WTC11 (cell line): ENCODE data around the gene DOCK1. TPM values are rescaled to one million over a fixed set of nuclear protein-coding genes. Genes with fewer than 3 reads are reported as not detected.

ENCODE experiments used
- ATAC-seq: fragments of 200-7000 bp; cut with Tn5 transposase; 2 replicates; pipeline ENCODE4 v1.10.0; 2021; ENCODE audit warnings: mild to moderate bottlenecking, moderate library complexity
- CTCF ChIA-PET: fragments of 300-600 bp; sonication (Branson Sonifier 250); formaldehyde crosslinking; loops from one replicate; lab custom pipeline; 2021; ENCODE audit warnings: antibody characterized with exemption; lab: Charles Lee
- POLR2A ChIA-PET: fragments of 350-600 bp; sonication (Branson Sonifier 250); formaldehyde crosslinking; loops from one replicate; lab custom pipeline; 2021; ENCODE audit warnings: antibody characterized with exemption; lab: Charles Lee
- DNase-seq: peaks from one replicate; pipeline ENCODE4 v3.0.0; 2021; ENCODE audit warnings: low spot score
- H3K27ac Mint-ChIP-seq: 2 replicates; pipeline ENCODE4 v1.8.0; 2021; ENCODE audit warnings: mixed read lengths
- H3K27me3 Mint-ChIP-seq: 2 replicates; pipeline ENCODE4 v1.8.0; 2021; ENCODE audit warnings: low read depth, mild to moderate bottlenecking, moderate library complexity, mixed read lengths
- H3K36me3 Mint-ChIP-seq: 2 replicates; pipeline ENCODE4 v1.8.0; 2021; ENCODE audit warnings: mixed read lengths
- H3K4me1 Mint-ChIP-seq: 2 replicates; pipeline ENCODE4 v1.8.0; 2022; ENCODE audit warnings: mixed read lengths
- H3K4me3 Mint-ChIP-seq: 2 replicates; pipeline ENCODE4 v1.8.0; 2021; ENCODE audit warnings: mild to moderate bottlenecking, moderate library complexity, mixed read lengths
- H3K9me3 Mint-ChIP-seq: 2 replicates; pipeline ENCODE4 v1.8.0; 2021; ENCODE audit warnings: mixed read lengths
- EMX1 ChIP-seq: fragments of 250-450 bp; sonication (Bioruptor Pico); IDR thresholded peaks from 2 replicates; pipeline ENCODE4 v1.8.0; 2021; ENCODE audit warnings: mild to moderate bottlenecking
- FOXP1 ChIP-seq: sonication (generic); formaldehyde crosslinking; IDR thresholded peaks from 2 replicates; pipeline ENCODE4 v1.8.0; 2022; ENCODE audit warnings: missing genetic modification reagents, mild to moderate bottlenecking, moderate library complexity, borderline replicate concordance
- MAX ChIP-seq: sonication (generic); formaldehyde crosslinking; IDR thresholded peaks from 2 replicates; pipeline ENCODE4 v1.8.0; 2022; ENCODE audit warnings: mild to moderate bottlenecking, missing genetic modification reagents
- MYBL2 ChIP-seq: sonication (generic); formaldehyde crosslinking; IDR thresholded peaks from 2 replicates; pipeline ENCODE4 v1.8.1; 2023; ENCODE audit warnings: mild to moderate bottlenecking, moderate library complexity, missing genetic modification reagents
- ZNF317 ChIP-seq: sonication (generic); formaldehyde crosslinking; IDR thresholded peaks from 2 replicates; pipeline ENCODE4 v1.8.1; 2023; ENCODE audit warnings: low read depth, mild to moderate bottlenecking, moderate library complexity, missing genetic modification reagents, borderline replicate concordance
- ZNF423 ChIP-seq: fragments of 250-450 bp; sonication (Bioruptor Pico); IDR thresholded peaks from 2 replicates; pipeline ENCODE4 v2.1.2; 2022; ENCODE audit warnings: mild to moderate bottlenecking, moderate library complexity
- ZNF425 ChIP-seq: fragments of 250-450 bp; sonication (Bioruptor Pico); conservative IDR thresholded peaks from 2 replicates; pipeline ENCODE4 v1.9.0; 2021; ENCODE audit warnings: mild to moderate bottlenecking
- total RNA-seq: library from RNA; stranded (reverse); gene quantifications from 3 replicates; pipeline ENCODE4 v1.2.3, GENCODE V29; 2021
- TF ChIP-seq, protein P1 (sequence below): sonication (generic); formaldehyde crosslinking; IDR thresholded peaks from 2 replicates; pipeline ENCODE4 v1.8.1; 2023; ENCODE audit warnings: mild to moderate bottlenecking, missing genetic modification reagents, moderate library complexity
- TF ChIP-seq, protein P2 (sequence below): sonication (generic); formaldehyde crosslinking; IDR thresholded peaks from 2 replicates; pipeline ENCODE4 v1.8.0; 2022; ENCODE audit warnings: missing genetic modification reagents
- TF ChIP-seq, protein P3 (sequence below): sonication (generic); formaldehyde crosslinking; conservative IDR thresholded peaks from 2 replicates; pipeline ENCODE4 v1.8.1; 2023; ENCODE audit warnings: mild to moderate bottlenecking, low read depth, missing genetic modification reagents, moderate library complexity
- TF ChIP-seq, protein P4 (sequence below): fragments of 250-450 bp; sonication (Bioruptor Pico); IDR thresholded peaks from 2 replicates; pipeline ENCODE4 v1.9.0; 2021; ENCODE audit warnings: mild to moderate bottlenecking, borderline replicate concordance
- TF ChIP-seq, protein P5 (sequence below): fragments of 250-450 bp; sonication (Bioruptor Pico); IDR thresholded peaks from 2 replicates; pipeline ENCODE4 v1.9.0; 2021; ENCODE audit warnings: mild to moderate bottlenecking

The DOCK1 gene
- total RNA-seq, 1 experiment from 2014 or later = 52.1 TPM

GRCh38 chr10:127418536-127419168, 513.4 kb downstream of the DOCK1 start (continued):
- TF ChIP-seq, protein P1, sequence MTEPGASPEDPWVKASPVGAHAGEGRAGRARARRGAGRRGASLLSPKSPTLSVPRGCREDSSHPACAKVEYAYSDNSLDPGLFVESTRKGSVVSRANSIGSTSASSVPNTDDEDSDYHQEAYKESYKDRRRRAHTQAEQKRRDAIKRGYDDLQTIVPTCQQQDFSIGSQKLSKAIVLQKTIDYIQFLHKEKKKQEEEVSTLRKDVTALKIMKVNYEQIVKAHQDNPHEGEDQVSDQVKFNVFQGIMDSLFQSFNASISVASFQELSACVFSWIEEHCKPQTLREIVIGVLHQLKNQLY = no peak
- TF ChIP-seq ZNF317 (CRISPR knock-in tag) (no peak), FOXP1 (CRISPR knock-in tag) (no peak)

- Mint-ChIP-seq H3K27ac (no peak overlapping the region), H3K9me3 (no peaks in the 10 kb centered on the region), H3K27me3 (no peaks in the 10 kb centered on the region), H3K36me3 (peaks cover 10% of the 10 kb centered on the region), H3K4me3 (no peak overlapping the region), H3K4me1 (peaks cover 16% of the 10 kb centered on the region)
- DNase-seq (no peak), ATAC-seq (no peak)
- CTCF ChIA-PET = no interaction called here
- POLR2A ChIA-PET = no interaction called here
- TF ChIP-seq MAX (CRISPR knock-in tag) (no peak), MYBL2 (CRISPR knock-in tag) (no peak), ZNF423 (no peak), ZNF425 (CRISPR knock-in tag) (no peak), EMX1 (CRISPR knock-in tag) (no peak)
- TF ChIP-seq, protein P2, sequence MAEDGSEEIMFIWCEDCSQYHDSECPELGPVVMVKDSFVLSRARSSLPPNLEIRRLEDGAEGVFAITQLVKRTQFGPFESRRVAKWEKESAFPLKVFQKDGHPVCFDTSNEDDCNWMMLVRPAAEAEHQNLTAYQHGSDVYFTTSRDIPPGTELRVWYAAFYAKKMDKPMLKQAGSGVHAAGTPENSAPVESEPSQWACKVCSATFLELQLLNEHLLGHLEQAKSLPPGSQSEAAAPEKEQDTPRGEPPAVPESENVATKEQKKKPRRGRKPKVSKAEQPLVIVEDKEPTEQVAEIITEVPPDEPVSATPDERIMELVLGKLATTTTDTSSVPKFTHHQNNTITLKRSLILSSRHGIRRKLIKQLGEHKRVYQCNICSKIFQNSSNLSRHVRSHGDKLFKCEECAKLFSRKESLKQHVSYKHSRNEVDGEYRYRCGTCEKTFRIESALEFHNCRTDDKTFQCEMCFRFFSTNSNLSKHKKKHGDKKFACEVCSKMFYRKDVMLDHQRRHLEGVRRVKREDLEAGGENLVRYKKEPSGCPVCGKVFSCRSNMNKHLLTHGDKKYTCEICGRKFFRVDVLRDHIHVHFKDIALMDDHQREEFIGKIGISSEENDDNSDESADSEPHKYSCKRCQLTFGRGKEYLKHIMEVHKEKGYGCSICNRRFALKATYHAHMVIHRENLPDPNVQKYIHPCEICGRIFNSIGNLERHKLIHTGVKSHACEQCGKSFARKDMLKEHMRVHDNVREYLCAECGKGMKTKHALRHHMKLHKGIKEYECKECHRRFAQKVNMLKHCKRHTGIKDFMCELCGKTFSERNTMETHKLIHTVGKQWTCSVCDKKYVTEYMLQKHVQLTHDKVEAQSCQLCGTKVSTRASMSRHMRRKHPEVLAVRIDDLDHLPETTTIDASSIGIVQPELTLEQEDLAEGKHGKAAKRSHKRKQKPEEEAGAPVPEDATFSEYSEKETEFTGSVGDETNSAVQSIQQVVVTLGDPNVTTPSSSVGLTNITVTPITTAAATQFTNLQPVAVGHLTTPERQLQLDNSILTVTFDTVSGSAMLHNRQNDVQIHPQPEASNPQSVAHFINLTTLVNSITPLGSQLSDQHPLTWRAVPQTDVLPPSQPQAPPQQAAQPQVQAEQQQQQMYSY (CRISPR knock-in tag) = no peak
- TF ChIP-seq, protein P3, sequence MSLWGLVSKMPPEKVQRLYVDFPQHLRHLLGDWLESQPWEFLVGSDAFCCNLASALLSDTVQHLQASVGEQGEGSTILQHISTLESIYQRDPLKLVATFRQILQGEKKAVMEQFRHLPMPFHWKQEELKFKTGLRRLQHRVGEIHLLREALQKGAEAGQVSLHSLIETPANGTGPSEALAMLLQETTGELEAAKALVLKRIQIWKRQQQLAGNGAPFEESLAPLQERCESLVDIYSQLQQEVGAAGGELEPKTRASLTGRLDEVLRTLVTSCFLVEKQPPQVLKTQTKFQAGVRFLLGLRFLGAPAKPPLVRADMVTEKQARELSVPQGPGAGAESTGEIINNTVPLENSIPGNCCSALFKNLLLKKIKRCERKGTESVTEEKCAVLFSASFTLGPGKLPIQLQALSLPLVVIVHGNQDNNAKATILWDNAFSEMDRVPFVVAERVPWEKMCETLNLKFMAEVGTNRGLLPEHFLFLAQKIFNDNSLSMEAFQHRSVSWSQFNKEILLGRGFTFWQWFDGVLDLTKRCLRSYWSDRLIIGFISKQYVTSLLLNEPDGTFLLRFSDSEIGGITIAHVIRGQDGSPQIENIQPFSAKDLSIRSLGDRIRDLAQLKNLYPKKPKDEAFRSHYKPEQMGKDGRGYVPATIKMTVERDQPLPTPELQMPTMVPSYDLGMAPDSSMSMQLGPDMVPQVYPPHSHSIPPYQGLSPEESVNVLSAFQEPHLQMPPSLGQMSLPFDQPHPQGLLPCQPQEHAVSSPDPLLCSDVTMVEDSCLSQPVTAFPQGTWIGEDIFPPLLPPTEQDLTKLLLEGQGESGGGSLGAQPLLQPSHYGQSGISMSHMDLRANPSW (CRISPR knock-in tag) = no peak
- TF ChIP-seq, protein P4, sequence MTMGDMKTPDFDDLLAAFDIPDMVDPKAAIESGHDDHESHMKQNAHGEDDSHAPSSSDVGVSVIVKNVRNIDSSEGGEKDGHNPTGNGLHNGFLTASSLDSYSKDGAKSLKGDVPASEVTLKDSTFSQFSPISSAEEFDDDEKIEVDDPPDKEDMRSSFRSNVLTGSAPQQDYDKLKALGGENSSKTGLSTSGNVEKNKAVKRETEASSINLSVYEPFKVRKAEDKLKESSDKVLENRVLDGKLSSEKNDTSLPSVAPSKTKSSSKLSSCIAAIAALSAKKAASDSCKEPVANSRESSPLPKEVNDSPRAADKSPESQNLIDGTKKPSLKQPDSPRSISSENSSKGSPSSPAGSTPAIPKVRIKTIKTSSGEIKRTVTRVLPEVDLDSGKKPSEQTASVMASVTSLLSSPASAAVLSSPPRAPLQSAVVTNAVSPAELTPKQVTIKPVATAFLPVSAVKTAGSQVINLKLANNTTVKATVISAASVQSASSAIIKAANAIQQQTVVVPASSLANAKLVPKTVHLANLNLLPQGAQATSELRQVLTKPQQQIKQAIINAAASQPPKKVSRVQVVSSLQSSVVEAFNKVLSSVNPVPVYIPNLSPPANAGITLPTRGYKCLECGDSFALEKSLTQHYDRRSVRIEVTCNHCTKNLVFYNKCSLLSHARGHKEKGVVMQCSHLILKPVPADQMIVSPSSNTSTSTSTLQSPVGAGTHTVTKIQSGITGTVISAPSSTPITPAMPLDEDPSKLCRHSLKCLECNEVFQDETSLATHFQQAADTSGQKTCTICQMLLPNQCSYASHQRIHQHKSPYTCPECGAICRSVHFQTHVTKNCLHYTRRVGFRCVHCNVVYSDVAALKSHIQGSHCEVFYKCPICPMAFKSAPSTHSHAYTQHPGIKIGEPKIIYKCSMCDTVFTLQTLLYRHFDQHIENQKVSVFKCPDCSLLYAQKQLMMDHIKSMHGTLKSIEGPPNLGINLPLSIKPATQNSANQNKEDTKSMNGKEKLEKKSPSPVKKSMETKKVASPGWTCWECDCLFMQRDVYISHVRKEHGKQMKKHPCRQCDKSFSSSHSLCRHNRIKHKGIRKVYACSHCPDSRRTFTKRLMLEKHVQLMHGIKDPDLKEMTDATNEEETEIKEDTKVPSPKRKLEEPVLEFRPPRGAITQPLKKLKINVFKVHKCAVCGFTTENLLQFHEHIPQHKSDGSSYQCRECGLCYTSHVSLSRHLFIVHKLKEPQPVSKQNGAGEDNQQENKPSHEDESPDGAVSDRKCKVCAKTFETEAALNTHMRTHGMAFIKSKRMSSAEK (CRISPR knock-in tag) = no peak
- TF ChIP-seq, protein P5, sequence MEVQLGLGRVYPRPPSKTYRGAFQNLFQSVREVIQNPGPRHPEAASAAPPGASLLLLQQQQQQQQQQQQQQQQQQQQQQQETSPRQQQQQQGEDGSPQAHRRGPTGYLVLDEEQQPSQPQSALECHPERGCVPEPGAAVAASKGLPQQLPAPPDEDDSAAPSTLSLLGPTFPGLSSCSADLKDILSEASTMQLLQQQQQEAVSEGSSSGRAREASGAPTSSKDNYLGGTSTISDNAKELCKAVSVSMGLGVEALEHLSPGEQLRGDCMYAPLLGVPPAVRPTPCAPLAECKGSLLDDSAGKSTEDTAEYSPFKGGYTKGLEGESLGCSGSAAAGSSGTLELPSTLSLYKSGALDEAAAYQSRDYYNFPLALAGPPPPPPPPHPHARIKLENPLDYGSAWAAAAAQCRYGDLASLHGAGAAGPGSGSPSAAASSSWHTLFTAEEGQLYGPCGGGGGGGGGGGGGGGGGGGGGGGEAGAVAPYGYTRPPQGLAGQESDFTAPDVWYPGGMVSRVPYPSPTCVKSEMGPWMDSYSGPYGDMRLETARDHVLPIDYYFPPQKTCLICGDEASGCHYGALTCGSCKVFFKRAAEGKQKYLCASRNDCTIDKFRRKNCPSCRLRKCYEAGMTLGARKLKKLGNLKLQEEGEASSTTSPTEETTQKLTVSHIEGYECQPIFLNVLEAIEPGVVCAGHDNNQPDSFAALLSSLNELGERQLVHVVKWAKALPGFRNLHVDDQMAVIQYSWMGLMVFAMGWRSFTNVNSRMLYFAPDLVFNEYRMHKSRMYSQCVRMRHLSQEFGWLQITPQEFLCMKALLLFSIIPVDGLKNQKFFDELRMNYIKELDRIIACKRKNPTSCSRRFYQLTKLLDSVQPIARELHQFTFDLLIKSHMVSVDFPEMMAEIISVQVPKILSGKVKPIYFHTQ (CRISPR knock-in tag) = no peak
Observed at GRCh38 chr10:127420138-127420684, 515.0 kb downstream of the DOCK1 start.
